NCI-H2171 (cell line): ENCODE measurements around the gene MUC4.
"Not testable (repeated sequence)": the region's sequence is repeated elsewhere in the genome, so short reads cannot be mapped to it uniquely, and the experiment has no call there.

Experiments used
- DNase-seq: peaks from one replicate; lab custom pipeline; 2025; lab: John Stamatoyannopoulos, UW

MUC4 gene

DNA sequence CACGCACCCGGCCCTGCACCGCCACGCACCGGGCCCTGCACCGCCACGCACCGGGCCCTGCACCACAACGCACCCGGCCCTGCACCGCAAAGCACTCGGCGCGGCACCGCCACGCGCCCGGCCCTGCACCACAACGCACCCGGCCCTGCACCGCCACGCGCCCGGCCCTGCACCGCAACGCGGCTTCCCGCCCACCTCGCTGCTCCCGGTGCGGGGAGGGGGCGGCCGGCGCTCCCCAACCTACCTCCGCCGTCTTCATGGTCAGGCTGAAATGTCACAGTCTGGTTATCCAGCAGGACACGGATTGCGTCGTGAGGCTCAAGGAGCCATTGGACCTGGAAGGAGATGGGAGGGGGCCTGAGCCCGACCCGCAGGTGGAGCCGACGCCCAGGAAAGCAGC, 49.1 kb downstream of the MUC4 start:
- DNase-seq, result no peak

DNA sequence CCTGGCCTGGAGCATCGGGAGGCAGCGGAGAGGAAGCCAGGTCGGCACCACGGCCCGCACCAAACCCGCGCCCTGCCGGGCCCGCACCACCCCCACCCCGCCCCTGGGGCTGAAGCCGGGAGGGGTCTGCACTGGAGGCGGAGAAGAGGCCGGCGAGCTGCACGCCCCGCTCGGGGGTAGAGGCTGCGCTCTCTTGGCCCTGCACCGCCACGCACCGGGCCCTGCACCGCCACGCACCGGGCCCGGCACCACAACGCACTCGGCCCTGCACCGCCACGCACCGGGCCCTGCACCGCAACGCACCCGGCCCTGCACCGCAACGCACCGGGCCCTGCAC, 49.5 kb downstream of the MUC4 start:
- no peak for DNase-seq

DNA sequence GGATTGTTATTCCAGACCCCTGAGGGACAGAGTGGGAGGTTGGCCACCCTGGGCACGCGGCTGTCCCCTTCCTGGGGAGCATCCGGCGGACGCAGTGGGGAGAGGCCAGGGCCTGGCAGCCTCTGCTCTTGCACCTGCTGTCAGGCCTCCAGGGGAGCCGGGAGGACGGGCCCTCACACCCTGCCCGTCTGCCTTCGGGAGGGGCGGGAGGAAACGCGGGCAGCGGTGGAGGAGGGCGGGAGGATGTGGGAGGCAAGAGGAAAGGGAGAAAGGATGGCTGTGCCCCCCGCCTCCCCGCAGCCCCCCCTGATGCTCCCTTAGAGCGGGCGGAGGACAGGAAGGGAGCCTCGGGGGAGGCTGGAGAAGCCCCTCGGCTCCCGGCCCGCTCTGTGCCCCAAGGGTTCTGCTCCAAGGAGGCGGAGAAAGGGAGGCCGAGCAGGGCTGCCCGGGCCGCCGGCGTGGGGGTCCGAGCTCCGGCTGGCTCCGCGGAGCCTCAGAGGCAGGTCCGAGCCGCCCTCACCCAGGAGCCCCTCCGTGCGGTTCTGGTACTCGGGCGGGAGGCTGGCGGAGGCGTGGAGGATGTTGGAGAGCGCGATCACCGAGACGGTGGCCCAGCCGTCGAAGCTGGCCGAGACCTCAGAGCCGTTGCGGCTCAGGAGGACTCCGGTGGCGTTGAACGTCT, 50.0 kb downstream of the MUC4 start:
- DNase-seq, result no peak

DNA sequence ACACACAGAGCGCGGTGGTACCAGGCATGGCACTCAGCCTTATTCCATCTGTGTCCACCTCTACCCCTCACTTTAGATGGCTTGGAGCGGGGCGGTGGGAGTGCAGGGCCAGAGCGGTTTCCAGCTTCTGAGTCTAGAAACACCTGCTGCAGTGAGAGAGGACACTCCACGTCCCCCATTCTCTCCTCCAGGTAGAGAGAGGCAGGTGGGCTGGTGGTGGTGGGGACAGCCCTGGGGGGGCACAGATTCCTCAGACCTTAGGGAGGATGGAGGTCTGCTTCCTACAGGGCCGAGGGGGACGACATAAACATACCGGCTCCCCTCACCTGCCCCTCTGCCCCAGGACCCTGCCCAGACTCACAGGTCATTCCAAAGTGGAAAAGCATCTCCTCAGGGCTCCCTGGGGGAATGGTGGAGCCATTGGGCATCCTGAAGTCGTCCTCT, 50.6 kb downstream of the MUC4 start:
- DNase-seq, result no peak

DNA sequence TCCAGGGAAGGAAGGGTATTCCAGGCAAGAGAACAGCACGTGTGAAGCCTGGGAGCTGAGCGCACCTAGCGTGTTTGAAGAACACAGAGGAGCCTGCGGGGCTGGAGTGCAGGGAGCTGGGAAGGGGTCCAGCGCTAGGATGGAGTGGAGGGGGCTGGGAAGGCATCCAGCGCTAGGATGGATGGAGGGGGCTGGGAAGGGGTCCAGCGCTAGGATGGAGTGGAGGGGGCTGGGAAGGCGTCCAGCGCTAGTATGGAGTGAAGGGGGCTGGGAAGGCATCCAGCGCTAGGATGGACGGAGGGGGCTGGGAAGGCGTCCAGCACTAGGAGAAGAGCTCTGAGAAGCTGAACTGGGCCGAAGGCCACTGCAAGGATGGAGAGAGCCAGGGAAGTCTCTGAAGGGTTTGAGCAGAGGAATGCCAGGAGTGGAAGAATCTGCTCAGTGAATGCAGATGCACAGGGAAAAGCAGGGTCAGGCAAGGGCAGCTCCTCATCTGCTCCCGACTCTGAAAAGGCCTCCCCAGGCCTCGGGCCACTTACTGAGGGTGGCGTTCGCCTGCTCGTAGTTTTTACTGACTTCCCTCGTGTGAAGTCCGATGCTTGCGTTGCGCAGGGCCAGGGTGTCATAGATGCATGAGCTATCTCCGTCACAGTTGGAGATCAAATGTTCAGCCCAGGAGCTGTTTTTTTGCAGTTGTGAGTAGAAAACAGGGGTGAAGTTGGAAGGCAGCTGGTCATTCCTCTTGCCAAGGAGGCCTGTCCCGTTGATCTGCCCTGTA, 51.2 kb downstream of the MUC4 start:
- no peak for DNase-seq

DNA sequence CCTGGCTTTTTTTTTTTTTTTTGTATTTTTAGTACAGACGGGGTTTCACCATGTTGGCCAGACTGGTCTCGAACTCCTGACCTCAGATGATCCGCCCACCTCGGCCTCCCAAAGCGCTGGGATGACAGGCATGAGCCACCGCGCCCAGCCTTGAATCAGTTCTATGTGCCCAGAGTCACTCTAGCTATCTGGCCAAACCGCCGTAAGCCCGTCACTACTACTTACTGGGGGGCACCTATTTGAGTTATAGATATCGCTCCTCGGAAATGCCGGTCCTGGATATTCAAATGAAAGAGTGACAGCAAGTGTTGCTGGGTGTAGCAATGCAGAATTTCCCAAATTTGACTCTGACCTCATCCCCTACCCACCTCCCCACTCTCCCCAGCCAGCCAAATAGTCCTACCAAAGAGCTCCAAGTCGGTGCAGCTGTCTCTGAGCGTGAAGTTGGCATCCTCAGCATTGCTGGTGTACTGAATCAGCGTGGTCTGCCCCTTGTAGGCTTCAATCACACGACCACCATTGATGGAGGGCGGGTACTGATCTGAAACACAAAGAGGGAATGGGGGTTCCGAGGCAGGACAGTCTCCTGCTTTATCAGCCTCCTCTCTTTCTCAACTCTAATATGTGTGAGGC, 52.9 kb downstream of the MUC4 start:
- no peak for DNase-seq

DNA sequence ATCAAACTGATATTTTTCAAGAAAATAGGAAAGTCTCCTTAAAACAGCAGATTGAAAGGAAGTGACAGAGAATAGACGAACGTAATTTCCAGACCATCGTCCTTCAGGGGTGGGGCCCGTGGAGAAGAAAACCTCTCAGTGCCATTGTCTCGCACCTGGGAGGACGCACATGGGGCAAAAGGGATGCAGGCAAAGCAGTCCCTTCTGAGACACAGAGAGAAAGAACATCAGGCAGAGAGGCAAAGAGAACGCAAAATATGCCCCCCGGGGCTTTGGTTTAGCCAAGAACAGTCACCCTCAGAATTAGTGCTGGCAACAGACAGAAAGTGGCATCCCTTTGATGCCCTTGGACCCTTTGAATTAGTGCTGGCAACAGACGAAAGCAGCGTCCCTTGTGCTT, 53.9 kb downstream of the MUC4 start:
- DNase-seq, result no peak

DNA sequence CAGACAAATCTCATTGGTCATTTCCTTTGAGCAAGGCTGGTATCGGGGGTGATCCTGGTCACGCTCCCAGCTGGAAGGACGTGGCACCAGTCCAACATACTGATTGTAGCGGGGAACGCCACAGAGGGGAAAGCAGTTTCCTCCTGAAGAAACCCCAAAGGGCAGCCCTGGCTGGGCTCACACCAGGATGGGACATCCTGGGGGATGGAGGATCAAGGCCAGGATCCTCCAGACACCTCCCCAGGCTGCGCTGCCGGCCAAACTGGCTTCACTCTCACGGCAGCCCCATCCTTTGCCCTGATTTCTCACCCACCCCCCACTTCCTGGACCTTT, 54.3 kb downstream of the MUC4 start:
- no peak for DNase-seq

DNA sequence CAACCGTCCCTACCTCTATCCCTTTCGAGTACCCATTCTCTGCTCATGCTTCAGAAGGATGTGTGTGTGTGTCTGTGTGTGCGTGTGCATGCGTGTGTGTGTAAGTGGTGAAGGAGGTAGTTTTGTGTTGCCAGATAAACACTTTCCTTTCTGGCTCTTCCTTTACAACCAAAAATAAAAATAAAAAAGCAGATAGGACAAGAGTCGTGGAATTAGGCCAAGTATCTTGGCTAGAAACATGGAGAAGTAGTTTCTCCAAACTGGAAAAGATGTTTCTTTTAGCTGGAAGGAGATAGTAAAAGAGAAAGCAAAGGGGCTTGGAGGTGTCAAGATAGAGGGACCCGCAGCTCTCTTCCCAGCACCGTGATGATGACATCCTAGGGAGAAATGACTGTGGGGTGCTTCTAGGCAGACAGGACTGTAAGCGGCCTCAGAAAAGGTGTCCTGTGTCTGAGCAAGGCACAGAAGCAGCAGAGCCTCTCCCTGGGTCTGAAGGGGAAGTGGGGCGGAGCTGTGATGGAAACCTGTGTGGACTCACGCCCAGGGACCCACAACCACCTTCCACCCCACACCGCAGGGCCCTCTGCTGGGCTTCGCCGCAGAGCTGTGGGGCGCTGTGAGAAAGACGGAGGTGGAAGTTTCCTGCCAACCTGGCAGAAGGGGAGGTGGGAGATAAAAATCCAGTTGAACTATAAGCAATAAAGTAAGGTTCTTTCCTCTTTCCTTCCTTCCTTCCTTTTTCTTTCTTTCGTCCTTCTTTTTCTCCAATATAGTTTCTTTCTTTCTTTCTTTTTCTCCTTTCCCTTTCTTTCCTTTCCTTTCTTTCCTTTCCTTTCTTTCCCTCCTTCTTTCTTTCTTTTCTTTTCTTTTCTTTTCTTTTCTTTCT, 55.7 kb downstream of the MUC4 start:
- no peak for DNase-seq

DNA sequence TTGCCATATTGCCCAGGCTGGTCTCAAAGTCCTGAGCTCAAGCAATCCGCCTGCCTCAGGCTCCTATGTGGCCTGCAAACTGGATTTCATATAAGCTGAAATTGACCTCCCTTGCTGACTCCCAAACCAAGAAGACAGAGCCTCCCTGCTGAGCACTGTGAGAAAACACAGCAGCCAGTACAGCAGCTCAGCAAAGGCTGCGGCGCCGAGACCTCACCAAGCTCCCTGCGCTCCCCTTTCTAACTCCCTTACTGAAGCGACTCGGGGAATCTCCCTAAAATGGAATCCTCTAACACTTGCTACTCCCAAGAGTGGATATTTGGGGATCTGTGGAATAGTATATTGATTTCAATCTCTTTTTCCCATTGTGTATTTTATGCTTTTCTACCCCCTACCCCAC, 56.3 kb downstream of the MUC4 start:
- no peak for DNase-seq

DNA sequence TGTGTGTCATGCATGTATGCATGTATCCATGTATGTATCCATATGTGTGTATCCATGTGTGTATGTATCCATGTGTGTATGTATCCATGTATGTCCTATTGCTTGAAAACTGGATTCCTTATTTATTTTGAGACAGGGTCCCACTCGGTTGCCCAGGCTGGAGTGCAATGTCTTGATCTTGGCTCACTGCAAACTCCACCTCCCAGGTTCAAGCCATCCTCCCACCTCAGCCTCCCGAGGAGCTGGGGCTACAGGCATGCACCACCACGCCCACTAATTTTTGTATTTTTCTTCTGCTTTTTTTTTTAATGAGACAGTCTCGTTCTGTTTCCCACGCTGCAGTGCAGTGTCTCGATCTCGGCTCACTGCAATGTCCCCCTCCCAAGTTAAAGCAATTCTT, 56.8 kb downstream of the MUC4 start:
- DNase-seq, result no peak

DNA sequence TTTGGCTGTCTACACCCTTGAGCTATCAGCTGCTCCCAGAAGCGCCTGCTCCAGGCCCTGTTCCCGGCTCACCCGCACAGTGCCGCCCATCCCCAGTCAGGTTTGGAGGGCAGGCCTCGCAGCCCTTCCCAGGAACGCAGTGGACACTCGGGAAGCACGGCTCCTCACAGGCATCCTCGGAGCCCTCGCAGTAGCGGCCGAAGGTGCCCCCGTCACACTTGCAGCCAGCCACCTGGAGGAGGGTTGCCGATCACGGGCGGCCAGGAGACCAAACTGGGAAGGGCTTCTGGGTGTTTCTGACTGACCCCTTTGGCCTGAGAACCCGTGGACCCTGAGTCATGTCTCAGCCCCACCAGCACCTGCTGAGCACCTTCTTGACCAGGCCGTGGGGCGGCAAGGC, 57.6 kb downstream of the MUC4 start:
- DNase-seq, result no peak

DNA sequence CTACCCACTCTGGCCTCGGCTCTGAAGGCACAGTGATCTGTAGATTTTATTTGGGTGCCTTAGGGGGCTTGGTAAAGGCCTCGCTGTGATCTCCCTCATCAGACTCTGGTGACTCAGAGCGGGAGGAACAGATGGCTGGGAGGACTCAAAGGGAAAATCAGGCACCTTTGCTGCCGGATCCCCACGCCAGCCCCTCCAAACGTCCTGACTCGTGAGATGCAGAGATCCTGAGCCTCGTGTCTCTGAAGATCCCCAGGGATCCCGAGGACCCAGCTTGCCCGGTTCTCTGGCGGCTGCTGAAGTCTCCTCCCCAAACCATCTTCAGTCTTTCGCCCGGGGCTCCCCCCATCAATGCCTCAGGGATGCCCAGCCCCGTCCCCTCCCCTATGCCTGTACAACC, 58.1 kb downstream of the MUC4 start:
- DNase-seq, result peak; percentile 63

DNA sequence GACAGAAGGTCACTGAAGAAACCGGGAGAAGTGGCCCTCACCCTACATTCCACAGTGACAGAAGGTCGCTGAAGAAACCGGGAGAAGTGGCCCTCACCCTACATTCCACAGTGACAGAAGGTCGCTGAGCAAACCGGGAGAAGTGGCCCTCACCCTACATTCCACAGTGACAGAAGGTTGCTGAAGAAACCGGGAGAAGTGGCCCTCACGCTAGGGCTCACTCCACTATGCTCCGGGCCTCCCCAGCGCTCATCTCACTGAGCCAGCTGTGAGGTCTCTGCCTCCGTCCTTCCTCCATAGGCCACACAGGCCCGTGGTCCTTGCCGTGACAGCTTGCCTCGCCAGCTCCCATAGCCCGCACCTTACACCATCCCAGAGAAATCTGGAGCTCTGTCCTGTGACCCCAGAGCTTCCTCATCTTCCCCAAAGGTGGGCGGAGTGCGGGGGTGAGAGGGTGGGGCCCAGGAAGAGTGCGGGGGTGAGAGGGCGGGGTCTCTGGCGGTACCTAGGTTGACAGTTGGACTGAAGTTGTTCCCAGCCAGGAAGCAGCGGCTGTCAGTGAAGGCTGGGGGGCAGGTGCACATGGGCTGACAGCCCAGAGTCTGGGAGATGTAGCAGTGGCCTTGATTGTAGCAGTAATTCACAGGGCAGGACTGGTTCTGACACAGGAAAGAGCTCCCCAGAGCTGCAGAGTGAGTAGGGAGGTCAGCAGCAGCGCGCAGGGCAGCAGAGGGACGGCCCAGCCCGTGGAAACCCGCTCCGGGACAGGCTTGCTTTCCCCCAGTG, 59.0 kb downstream of the MUC4 start:
- DNase-seq, result peak; percentile 12

DNA sequence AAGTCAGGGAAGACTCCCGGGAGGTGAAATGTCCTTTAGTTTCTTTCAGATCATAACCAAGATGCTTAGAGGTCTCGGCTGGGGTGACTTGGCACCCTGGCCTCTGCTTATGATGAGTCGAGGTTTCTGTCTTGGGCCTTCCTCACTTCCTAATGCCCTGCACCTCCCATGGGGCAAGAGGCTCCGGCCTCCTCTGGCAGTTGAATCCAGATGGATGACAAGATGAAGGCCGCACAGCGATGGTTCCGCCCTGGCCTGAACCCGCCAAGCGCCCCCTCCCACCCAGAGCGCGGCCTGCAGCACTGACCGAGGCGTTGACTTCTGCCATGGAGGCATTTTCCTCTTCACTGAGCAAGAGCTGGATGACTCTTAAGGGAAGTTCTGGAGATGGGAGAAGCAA, 59.7 kb downstream of the MUC4 start:
- no peak for DNase-seq

DNA sequence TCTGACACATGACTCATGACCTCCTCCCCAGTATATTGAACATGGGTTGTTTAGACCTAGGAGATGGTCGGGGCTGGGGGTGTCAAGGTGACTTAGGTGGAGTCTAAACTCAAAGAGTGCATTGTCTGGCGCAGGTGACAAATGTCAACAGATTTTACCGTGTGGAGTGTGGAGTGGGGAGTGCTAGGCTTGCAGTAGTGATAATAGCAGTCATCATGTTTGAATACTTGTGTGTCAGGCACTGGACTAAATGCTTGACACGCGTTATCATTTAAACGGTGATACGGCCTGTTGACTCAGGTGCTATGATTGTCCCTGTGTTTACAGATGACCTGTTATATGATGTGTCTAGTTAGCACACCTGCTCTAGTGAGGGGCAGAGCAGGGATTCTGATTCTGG, 60.2 kb downstream of the MUC4 start:
- no peak for DNase-seq

DNA sequence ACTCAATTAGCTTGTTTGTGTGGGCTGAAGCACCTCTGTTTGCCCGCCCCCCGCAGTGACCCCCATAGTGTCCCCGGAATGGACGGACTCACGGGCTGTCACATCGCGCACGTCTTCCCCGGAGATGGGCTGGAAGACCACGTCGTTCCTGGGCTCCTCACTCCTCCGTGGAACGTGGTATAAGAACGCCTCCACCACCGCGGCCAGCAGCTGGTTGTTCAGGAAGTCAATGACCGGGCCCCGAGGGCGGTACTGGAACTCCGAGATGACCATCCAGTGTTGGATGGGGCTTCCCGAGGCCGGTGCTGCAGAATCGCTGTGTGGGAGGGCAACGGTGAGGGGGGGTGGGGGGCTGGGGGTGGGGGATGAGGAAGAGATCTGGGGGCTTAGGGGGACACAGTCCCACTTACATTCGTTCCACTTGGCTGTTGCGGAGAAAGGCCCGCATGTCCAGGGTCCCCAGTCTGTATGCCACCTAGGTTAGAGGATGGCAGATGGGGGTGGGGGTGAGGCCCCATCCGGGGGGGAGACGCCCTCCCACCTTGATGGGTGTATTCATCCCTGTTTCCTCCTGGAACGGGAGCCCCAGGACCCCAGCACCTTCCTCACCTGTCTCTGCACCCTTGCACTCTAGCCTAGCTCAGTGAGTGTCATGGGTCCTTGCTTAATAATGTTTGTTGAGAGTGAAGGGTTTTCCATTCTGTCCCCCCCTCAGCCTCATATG, 60.8 kb downstream of the MUC4 start:
- no peak for DNase-seq

DNA sequence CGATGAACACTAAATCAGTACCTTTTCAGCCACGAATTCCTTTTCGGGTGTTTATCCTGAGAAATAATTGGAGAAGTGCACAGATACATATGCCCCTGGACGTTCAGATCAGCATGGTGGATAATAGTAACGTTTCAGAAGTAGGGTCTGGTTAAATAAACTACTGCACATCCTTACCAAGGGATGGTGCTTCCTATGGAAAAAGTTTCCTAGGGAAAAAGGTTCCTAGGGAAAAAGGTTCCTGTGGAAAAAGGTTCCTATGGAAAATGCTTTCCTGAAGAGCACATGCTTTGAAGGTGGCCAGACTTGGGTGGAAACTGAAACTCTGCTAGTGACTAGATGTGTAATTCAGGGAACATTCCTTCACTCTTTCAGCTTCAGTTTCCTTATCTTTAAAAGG, 62.6 kb downstream of the MUC4 start:
- not testable (repeated sequence) for DNase-seq

DNA sequence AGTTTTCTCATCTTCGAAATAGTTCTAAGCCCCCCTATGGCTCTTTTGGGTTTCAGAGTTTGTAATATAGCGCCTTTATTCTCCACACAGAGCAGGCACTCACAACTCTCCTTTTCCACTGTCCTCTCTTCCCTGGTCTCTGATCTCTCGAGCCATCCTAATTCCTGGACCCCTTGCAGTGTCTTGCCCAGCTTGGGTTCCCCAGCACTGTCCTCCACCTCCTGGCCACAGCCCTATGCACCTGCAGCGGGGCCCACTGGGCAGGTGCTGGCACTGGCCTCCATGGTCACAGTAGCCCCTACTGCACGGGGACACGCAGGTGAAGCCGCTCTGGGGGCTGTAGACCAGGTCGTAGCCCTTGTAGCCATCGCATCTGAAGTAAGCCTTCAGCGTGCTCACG, 63.1 kb downstream of the MUC4 start:
- no peak for DNase-seq

DNA sequence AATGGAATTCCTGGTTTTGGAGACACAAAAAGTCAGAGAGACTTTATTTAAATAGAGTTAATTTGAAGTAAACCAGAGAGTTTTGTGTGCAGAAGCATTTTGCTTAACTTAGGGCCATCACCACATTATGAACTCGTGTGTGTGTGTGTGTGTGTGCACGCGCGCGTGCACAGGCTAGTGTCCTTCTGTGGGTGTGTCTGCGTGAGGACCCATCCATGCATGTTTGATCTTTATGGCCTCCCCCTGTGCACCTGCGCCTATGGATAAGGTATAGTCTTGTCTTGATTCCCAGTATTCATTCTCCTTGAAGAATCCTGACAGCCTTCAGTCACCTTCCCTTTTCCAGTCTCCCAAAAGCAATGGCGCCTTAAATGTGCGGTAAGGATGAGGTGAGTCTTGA, 65.0 kb downstream of the MUC4 start:
- no peak for DNase-seq

DNA sequence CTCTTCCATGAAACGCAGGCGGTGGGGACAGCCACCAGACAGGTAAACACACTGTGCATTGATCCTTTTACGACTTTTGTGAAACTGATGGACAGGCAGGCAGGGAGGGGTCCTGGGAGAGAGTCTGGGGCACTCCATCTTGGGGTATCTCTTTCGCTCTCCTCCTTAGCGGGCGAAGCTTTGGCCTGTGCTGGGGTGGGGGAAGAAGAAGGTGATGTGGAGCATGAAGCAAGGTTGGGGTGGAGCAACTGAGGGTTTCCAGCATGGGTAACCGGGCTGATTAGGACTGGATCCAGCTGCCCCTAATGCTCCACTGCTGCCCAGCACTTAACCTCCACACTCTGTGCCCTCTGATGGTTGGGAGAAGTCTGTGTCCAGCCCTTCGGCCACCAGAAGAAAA, 65.4 kb downstream of the MUC4 start:
- no peak for DNase-seq
